Spleen (tissue), 11 donors: ENCODE results near the gene SAMD3. TPM values are rescaled to one million over a fixed set of nuclear protein-coding genes. Genes with fewer than 3 reads are reported as not detected.
"Not testable (repeated sequence)": the region's sequence is repeated elsewhere in the genome, so short reads cannot be mapped to it uniquely, and the experiment has no call there.

Source experiments
- DNase-seq: peaks from one replicate; pipeline ENCODE4 v3.0.0-alpha.2; 2020
- H3K27ac ChIP-seq, 8 donors: fragments of 200-600 bp; sonication (generic) in 7 of 8; 1 replicate in 4 of 8; 2 replicates in 4 of 8; pipeline versions ENCODE4 v1.5.0 to v1.8.0; 2016 to 2021; ENCODE audit warnings: inconsistent platforms in 4 of 8, mild to moderate bottlenecking in 4 of 8, moderate library complexity in 1 of 8
- H3K27me3 ChIP-seq, 7 donors: fragments of 200-600 bp; sonication (generic) in 6 of 7; replicated peaks in 1 of 7; 1 replicate in 4 of 7; 2 replicates in 3 of 7; pipeline versions ENCODE4 v1.5.0 to v1.8.0; 2016 to 2021; ENCODE audit warnings: inconsistent platforms in 3 of 7, mild to moderate bottlenecking in 1 of 7
- H3K36me3 ChIP-seq, 6 donors: fragments of 200-600 bp; sonication (generic) in 5 of 6; 1 replicate in 4 of 6; 2 replicates in 2 of 6; pipeline versions ENCODE4 v1.5.0 to v1.8.0; 2016 to 2021; ENCODE audit warnings: inconsistent platforms in 2 of 6
- H3K4me1 ChIP-seq, 6 donors: fragments of 200-600 bp; sonication (generic) in 5 of 6; 1 replicate in 3 of 6; 2 replicates in 3 of 6; pipeline versions ENCODE4 v1.5.0 to v1.8.0; 2016 to 2021; ENCODE audit warnings: inconsistent platforms in 3 of 6
- H3K4me3 ChIP-seq, 8 donors: fragments of 200-600 bp; sonication (generic) in 7 of 8; 1 replicate in 4 of 8; 2 replicates in 4 of 8; pipeline versions ENCODE4 v1.5.0 to v1.8.0; 2016 to 2021; ENCODE audit warnings: inconsistent platforms in 4 of 8, mild to moderate bottlenecking in 4 of 8, moderate library complexity in 2 of 8
- H3K9me3 ChIP-seq, 8 donors: fragments of 200-600 bp; sonication (generic) in 7 of 8; 1 replicate in 4 of 8; 2 replicates in 4 of 8; pipeline versions ENCODE4 v1.5.0 to v1.8.0; 2016 to 2021; ENCODE audit warnings: inconsistent platforms in 4 of 8
- CTCF ChIP-seq, 11 experiments: fragments of 200-600 bp in 7 of 11; fragments of 450-650 bp in 4 of 11; sonication (generic) in 4 of 11; IDR thresholded peaks in 8 of 11; conservative IDR thresholded peaks in 3 of 11; 1 replicate in 7 of 11; 2 replicates in 4 of 11; pipeline versions ENCODE4 v1.4.0 to v1.8.0; 2016 to 2021; ENCODE audit warnings: antibody characterized with exemption in 11 of 11, inconsistent platforms in 4 of 11, mild to moderate bottlenecking in 1 of 11
- POLR2A ChIP-seq, 3 donors: fragments of 450-650 bp; IDR thresholded peaks; one replicate each; pipeline ENCODE4 v1.5.1; 2017; ENCODE audit warnings: antibody characterized with exemption in 3 of 3, mild to moderate bottlenecking in 1 of 3
- POLR2AphosphoS5 ChIP-seq, 3 donors: sonication (generic); formaldehyde crosslinking; IDR thresholded peaks; one replicate each; pipeline ENCODE4 v1.5.1; 2017; ENCODE audit warnings: antibody characterized with exemption in 3 of 3
- WGBS, 5 donors: extraction: QIAGEN DNeasy Blood & Tissue Kit in 3 of 5; methylation state at CpG; one replicate each; pipeline versions ENCODE4 v1.1.5 to v1.1.7; 2013 to 2018; 5-methylcytosine and 5-hydroxymethylcytosine counted together
- intact Hi-C: fragments of 100-400 bp; cut with DNase I; formaldehyde crosslinking; loops from one replicate; pipeline ENCODE4 v1.15.0; 2023; ENCODE audit warnings: low total_unique reads
- polyA plus RNA-seq, 3 donors: library from polyadenylated mRNA; stranded (reverse); fragments of 200-250 nt; gene quantifications; one replicate each; pipeline ENCODE4 v1.2.1, GENCODE V29; 2013
- total RNA-seq, 7 donors: library from RNA; depleted of rRNA in 3 of 7; stranded (reverse); fragments of >200 nt in 3 of 7; fragmentation: NEBNext Ultra II Directional in 4 of 7; extraction: Animal tissue kit (Norgen Biotek cat#: 25700) in 4 of 7; gene quantifications; one replicate each; pipeline versions ENCODE4 v1.1.0 to v1.2.1, GENCODE V29; 2016 to 2021
- donor health status: healthy with polysubstance abuse.
- donor health status: DM: no; HTN: no; CAD: no; lungs with moderate emphysema.
- donor health status: DM: no; HTN: no; CAD: no.
- donor health status: Bipolar disorder and iron deficiency.
- donor health status: healthy.
- donor health status: DM: no; HTN: no; CAD: no.
- donor health status: DM: yes; HTN: yes; CAD: no.

The SAMD3 gene
- total and polyA plus RNA-seq, 10 donors: 2.1 to 31.4 (median 15.3) TPM

GRCh38 chr6:130200020-130200419, 22.7 kb downstream of the SAMD3 start:
- no peaks in the 10 kb centered on the region for H3K27me3 ChIP-seq
- no peak for DNase-seq
- H3K27ac ChIP-seq: no peak overlapping the region
- 73 to 87% (median 79%) methylated on average over 7 of the region's 7 CpGs for WGBS, 5 donors
- H3K9me3 ChIP-seq: peaks cover 0 to 5% (median 0%) of the 10 kb centered on the region in 8 donors
- TF ChIP-seq CTCF (IDR thresholded peaks at IDR 0.05 in 8 of 11, conservative IDR thresholded peaks at IDR 0.05 in 3 of 11) (no peak), POLR2A (IDR thresholded peaks at IDR 0.05) (no peak), POLR2AphosphoS5 (IDR thresholded peaks at IDR 0.05) (no peak)
- no peaks in the 10 kb centered on the region for H3K4me1 ChIP-seq
- H3K36me3 ChIP-seq: no peaks in the 10 kb centered on the region
- no peak overlapping the region for H3K4me3 ChIP-seq
- intact Hi-C loops: no loop called here

DNA sequence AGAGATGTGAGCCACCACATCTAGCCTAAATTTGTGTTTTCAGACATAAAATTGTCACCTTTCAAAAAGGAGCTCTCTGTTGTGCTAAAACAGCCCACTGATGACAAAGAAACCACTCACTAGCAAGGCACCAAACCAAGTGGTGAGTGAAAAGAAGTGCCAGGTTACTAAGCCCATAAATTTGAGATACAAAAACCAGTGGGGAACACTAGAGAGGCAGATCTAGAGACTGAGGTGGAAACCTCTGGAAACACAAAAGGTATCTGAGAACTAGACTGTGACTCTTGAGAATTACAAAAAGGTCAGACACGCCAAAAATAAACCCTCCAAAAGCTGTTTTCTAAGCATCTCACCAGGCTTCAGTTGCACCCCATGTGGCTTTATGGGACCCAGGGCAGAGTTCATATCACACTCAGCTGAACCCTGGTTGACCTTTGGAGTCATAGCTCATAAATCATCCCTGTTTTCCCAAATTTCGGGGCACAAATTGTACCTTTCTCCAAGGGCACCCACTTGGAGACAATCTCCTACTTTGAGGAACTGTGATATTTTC, 24.2 kb downstream of the SAMD3 start:
- H3K36me3 ChIP-seq: no peaks in the 10 kb centered on the region
- DNase-seq: no peak
- H3K9me3 ChIP-seq: peaks cover 0 to 5% (median 0%) of the 10 kb centered on the region in 8 donors
- intact Hi-C loops: no loop called here
- H3K4me3 ChIP-seq: no peak overlapping the region
- no peak overlapping the region for H3K27ac ChIP-seq
- TF ChIP-seq POLR2AphosphoS5 (IDR thresholded peaks at IDR 0.05) (no peak), CTCF (IDR thresholded peaks at IDR 0.05 in 8 of 11, conservative IDR thresholded peaks at IDR 0.05 in 3 of 11) (no peak), POLR2A (IDR thresholded peaks at IDR 0.05) (no peak)
- no peaks in the 10 kb centered on the region for H3K27me3 ChIP-seq
- WGBS, 5 donors: 68 to 90% (median 71%) methylated on average over 2 of the region's 2 CpGs
- H3K4me1 ChIP-seq: no peaks in the 10 kb centered on the region

DNA sequence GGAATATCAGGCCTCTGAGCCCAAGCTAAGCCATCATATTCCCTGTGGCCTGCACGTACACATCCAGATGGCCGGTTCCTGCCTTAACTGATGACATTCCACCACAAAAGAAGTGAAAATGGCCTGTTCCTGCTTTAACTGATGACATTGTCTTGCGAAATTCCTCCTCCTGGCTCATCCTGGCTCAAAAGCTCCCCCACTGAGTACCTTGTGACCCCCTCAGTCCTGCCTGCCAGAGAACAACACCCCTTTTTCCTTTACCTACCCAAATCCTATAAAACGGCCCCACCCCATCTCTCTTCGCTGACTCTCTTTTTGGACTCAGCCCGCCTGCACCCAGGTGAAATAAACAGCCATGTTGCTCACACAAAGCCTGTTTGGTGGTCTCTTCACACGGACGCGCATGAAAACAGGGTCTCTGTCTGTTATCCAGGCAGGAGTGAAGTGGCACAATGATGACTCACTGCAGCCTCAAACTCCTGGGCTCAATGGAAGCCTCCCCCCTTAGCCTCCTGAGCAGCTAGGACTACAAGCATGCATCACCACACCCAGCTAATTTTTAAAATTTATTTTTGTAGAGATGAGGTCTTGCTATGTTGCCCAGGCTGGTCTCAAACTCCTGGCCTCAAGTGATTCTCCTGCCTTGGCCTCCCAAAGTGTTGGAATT, 24.8 kb downstream of the SAMD3 start:
- WGBS, 5 donors: 85 to 92% (median 88%) methylated on average over 9 of the region's 9 CpGs
- intact Hi-C loops, DNase-seq, H3K9me3 ChIP-seq, H3K4me3 ChIP-seq, H3K4me1 ChIP-seq, H3K27ac ChIP-seq, H3K27me3 ChIP-seq, H3K36me3 ChIP-seq: not testable (repeated sequence)

DNA sequence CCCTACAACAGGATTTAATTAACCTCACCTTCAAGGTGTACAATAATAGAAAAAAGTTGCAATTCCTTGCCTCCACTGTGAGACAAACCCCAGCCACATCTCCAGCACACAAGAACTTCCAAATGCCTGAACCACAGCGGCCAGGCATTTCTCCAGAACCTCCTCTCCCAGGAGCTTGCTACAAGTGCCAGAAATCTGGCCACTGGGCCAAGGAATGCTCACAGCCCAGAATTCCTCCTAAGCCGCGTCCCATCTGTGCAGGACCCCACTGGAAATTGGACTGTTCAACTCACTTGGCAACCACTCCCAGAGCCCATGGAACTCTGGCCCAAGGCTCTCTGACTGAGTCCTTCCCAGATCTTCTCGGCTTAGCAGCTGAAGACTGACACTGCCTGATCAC, 28.3 kb downstream of the SAMD3 start:
- H3K27me3 ChIP-seq, H3K9me3 ChIP-seq, H3K27ac ChIP-seq, H3K36me3 ChIP-seq, DNase-seq, intact Hi-C loops, H3K4me3 ChIP-seq: not testable (repeated sequence)
- peaks cover 0 to 12% (median 2%) of the 10 kb centered on the region in 6 donors for H3K4me1 ChIP-seq
- 67 to 95% (median 87%) methylated on average over 2 to 4 of the region's 4 CpGs for WGBS, 5 donors

- WGBS, 5 donors: 42 to 64% (median 55%) methylated on average over 8 of the region's 8 CpGs
- H3K36me3 ChIP-seq: no peaks in the 10 kb centered on the region
- DNase-seq: no peak
- peaks cover 0 to 12% (median 2%) of the 10 kb centered on the region in 6 donors for H3K4me1 ChIP-seq
- H3K4me3 ChIP-seq: no peak overlapping the region
- H3K9me3 ChIP-seq: no peaks in the 10 kb centered on the region
- no peak for TF ChIP-seq CTCF (IDR thresholded peaks at IDR 0.05 in 8 of 11, conservative IDR thresholded peaks at IDR 0.05 in 3 of 11)
- intact Hi-C loops: no loop called here
- H3K27ac ChIP-seq: peak overlapping the region in 1 of 8 donors; percentile 17
- H3K27me3 ChIP-seq: no peaks in the 10 kb centered on the region
Measured at GRCh38 chr6:130190701-130191690, 31.8 kb downstream of the SAMD3 start.
